ENCODE measurements around the gene C8B. TPM values are rescaled to one million over a fixed set of nuclear protein-coding genes. Genes with fewer than 3 reads are reported as not detected.

C8B gene
- total RNA-seq, 1 experiment from 2014 or later: not detected

DNA sequence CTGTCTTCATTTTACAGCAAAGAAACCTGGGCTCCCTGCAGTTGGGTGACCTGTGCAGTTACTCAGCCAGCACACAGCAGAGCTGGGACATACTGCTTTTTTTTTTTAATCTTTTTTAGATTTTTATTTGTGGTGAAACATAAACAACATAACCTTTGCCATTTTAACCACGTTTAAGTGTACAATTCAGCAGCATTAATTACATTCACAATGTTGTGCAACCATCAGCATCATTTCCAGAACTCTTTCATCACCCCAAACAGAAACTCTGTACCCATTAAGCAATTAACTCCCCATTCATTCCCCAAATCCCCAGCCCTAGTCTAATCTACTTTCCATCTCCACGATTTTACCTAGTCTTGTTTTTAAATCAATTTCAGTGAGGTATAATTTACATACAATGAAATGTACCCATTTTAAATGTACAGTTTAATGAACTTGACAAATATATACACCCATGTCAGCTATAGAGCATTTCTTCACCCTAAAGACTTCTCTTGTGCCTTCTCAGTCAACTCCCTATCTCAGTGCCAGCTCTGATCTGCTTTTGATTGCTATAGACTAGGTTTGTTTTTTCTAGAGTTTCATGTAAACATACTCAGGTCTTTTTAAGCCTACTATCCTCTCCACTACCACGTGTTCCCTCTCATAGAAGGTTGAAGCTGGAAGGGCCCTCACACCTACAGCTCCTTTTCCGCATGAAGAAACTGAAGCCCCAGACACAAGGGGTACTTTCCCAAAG is 37.8 kb upstream of the C8B start:
- Histone ChIP-seq H3K23me2 (ENCODE audit: insufficient read length, low read depth, low read length, poor library complexity, severe bottlenecking) (no peaks in the 10 kb centered on the region), H2BK15ac (ENCODE audit: low read depth, low read length) (no peak overlapping the region), H3K14ac (ENCODE audit: insufficient read depth, low read length) (no peak overlapping the region), H3K79me2 (ENCODE audit: insufficient read depth, low read length) (no peaks in the 10 kb centered on the region), H3K4me1 (ENCODE audit: insufficient read depth, low read length) (no peaks in the 10 kb centered on the region), H3K56ac (ENCODE audit: insufficient read length, low read depth, low read length) (no peak overlapping the region), H2BK12ac (ENCODE audit: insufficient read length, low read depth, low read length) (no peak overlapping the region), H3T11ph (ENCODE audit: low read length) (no peak overlapping the region), H3K4ac (ENCODE audit: low read depth, low read length) (no peak overlapping the region), H3K27me3 (ENCODE audit: insufficient read depth, low read length) (no peaks in the 10 kb centered on the region), H3K79me1 (ENCODE audit: insufficient read depth, low read depth, low read length, poor library complexity, severe bottlenecking) (no peaks in the 10 kb centered on the region), H2BK20ac (ENCODE audit: low read depth, low read length, poor library complexity, severe bottlenecking) (no peak overlapping the region), H4K91ac (ENCODE audit: insufficient read length, low read depth, low read length) (no peak overlapping the region), H3K4me2 (ENCODE audit: insufficient read depth, insufficient read length, low read length) (no peak overlapping the region), H4K8ac (replicated peaks; ENCODE audit: insufficient read length, low read depth, low read length) (no peak overlapping the region), H2AK5ac (ENCODE audit: insufficient read length, low read length) (no peak overlapping the region), H4K5ac (ENCODE audit: insufficient read length, low read depth, low read length) (no peak overlapping the region), H2BK120ac (ENCODE audit: low read depth, low read length, poor library complexity, severe bottlenecking) (no peak overlapping the region), H3K27ac (ENCODE audit: insufficient read length, low read depth, low read length) (no peak overlapping the region), H3K9me3 (ENCODE audit: control insufficient read depth, low read depth, low read length) (no peaks in the 10 kb centered on the region), H3K18ac (ENCODE audit: insufficient read length, low read depth, low read length) (no peak overlapping the region), H2AFZ (ENCODE audit: low read length) (no peak overlapping the region), H2BK5ac (ENCODE audit: insufficient read length, low read length) (no peak overlapping the region), H3K9ac (ENCODE audit: extremely low read depth, insufficient read length, low read length) (no peak overlapping the region), H3K23ac (ENCODE audit: insufficient read length, low read depth, low read length) (no peak overlapping the region), H4K20me1 (ENCODE audit: control insufficient read depth, insufficient read depth, insufficient read length) (no peaks in the 10 kb centered on the region)
- no peaks in the 10 kb centered on the region for H3K4me1 Mint-ChIP-seq
- H3K4me3 Mint-ChIP-seq: no peak overlapping the region
- WGBS (ENCODE audit: extremely low coverage, insufficient read length, low lambda C conversion rate): no CpG with 5 or more reads among the region's 4 CpGs
- DNase-seq: no peak
- H3K9me3 Mint-ChIP-seq: no peaks in the 10 kb centered on the region
- H3K36me3 Mint-ChIP-seq (ENCODE audit: insufficient read depth in 1 of 3, low read depth in 3 of 3): no peaks in the 10 kb centered on the region
- TF ChIP-seq, protein P1, sequence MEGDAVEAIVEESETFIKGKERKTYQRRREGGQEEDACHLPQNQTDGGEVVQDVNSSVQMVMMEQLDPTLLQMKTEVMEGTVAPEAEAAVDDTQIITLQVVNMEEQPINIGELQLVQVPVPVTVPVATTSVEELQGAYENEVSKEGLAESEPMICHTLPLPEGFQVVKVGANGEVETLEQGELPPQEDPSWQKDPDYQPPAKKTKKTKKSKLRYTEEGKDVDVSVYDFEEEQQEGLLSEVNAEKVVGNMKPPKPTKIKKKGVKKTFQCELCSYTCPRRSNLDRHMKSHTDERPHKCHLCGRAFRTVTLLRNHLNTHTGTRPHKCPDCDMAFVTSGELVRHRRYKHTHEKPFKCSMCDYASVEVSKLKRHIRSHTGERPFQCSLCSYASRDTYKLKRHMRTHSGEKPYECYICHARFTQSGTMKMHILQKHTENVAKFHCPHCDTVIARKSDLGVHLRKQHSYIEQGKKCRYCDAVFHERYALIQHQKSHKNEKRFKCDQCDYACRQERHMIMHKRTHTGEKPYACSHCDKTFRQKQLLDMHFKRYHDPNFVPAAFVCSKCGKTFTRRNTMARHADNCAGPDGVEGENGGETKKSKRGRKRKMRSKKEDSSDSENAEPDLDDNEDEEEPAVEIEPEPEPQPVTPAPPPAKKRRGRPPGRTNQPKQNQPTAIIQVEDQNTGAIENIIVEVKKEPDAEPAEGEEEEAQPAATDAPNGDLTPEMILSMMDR (conservative IDR thresholded peaks at IDR 0.05): no peak
- H3K27ac Mint-ChIP-seq: no peak overlapping the region; a peak in 1 of 7 replicates
- H3K27me3 Mint-ChIP-seq (ENCODE audit: low read depth): peaks cover 2% of the 10 kb centered on the region

Measured in H9 (cell line).